GM19324 (cell line): ENCODE measurements around the gene NUP210L.

Experiments used
- ATAC-seq: cut with Tn5 transposase; IDR thresholded peaks from one replicate; pipeline ENCODE4 v1.9.1; 2021; ENCODE audit warnings: mild to moderate bottlenecking, moderate library complexity; ENCODE audit not compliant: unreplicated experiment, low FRiP score

The NUP210L gene

GRCh38 chr1:154154534-154155191 lies at the start of gene NUP210L:
Gene NUP210L, minus strand, starts transcription at chr1:154155073.
- no peak for ATAC-seq

- ATAC-seq: no peak
Observed at GRCh38 chr1:154199563-154199879, 44.6 kb upstream of the NUP210L start.

GRCh38 chr1:154198756-154199562 lies 44.1 kb upstream of the NUP210L start:
- no peak for ATAC-seq

DNA sequence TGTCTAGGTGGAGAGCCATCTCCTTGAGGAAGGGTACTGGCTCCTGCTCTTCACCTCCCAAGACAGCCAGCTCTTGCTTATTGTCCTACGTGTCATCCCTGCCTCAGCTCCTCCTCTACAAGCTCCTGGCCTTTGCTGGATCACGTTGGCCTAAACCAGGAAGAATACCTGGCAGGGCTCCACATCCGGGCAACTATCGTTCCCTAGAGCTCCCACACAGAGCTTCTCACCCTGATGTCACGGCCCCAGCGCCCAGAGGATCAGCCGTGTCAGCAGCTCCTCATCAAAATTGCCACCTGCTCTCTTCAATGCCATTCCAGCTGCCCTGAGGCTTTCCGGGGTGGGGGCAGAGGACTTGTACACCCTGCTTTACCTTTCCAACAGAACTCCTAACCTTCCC lies 38.9 kb upstream of the NUP210L start:
- ATAC-seq: no peak

DNA sequence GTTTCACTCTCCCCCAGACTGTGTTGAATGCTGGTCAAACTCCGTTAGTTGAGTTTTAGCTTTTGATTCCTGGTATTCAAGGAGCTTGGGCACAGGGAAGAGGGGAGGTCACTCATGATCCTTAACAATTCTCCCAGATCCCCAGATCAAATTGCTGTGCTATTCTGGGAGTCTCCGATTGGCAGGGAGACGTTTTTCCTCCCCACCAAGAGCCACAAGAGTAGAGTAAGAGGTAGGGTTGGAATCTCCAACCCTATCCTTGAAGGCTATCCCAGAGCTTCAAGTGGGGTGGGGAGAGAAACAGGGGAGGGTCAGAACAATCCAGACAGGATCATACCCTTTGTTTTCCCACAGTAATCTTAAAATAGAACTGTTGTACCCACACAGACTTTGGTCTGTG lies 37.6 kb upstream of the NUP210L start:
- ATAC-seq: no peak

- no peak for ATAC-seq
Observed at GRCh38 chr1:154191990-154192461, 37.2 kb upstream of the NUP210L start, which contains the start of gene TPM3. Gene TPM3, minus strand, starts transcription at chr1:154192100. Its CDS starts 82 bp downstream, at chr1:154192018.

DNA sequence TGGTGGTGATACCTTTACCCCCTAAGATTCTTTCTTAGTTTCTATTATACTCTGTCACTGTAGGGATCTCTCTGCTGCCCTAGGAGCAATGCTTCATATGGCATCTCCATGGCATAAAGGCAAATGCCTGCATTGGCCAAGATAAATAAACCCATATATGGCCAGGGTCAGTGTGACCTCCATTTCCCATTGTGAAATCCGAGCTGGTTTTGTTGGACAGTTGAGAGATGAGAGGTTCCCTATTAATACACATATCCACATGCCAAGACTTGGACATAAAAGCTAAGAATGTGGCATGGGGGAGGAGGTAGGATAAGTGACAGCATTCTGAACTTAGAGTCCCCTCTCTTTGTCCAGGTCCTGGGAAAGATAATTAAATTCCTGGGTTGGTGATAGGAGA lies 35.7 kb upstream of the NUP210L start:
- ATAC-seq: no peak

- ATAC-seq: no peak
Observed at GRCh38 chr1:154186852-154187501, 32.1 kb upstream of the NUP210L start.

DNA sequence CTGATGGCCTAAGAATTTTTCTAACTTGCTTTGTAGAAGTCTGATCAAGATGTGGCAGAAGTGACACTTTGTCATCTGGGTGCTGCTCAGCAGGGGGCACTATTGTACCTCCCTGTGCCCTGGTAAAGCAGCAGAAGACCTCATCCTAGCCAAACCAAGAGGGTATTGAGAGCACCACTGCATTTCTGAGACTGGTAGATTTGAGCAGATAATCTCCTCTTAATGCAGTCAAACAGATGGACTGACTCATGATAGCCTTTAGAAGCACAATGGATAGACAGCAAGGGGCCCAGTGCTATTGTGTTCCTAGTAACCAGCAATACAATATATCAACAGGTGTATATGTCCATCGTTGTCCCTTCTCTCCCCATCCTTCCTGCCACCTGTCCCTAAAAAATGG lies 31.3 kb upstream of the NUP210L start:
- ATAC-seq: no peak

DNA sequence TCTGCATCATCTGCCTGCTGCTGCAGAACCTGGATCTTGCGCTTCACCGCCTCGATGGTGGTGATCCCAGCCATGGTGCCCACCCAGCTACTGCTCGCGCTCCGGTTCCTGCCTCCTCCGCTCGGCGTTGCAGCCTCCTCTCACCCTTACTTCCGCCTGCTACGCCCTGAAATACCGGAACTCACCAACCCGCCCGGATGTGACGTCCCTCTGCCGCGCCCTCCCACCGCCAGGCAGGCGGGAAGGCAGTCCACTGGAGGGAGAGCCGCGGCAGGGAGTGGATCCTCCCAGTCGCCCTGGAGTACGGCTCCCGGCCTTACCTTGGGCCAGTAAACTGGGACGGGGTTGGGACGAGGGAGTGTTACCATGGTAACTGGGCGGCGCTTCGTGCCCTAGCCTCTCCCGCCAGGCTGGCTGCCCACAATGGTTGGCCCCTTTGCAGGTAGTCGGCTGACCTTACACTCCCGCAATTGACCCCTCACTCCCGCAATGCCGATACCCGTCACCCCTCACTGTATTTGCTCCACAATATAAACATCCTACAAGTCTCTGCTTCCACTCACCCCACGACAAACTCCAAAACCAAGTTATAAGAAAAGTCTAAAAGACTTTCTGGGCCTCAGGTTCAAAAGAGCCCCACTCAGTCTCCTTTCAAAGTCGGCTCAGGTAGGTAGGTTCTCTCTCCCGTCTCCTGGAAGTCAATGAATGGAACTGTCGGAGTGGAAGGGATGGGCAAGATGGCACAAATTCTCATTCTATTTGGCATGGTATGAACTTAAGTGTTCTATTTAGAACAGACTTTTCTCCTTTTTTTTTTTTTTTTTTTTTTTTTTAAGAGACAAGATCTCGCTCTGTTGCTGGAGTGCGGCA lies 28.4 kb upstream of the NUP210L start:
- peak; percentile 74 for ATAC-seq

DNA sequence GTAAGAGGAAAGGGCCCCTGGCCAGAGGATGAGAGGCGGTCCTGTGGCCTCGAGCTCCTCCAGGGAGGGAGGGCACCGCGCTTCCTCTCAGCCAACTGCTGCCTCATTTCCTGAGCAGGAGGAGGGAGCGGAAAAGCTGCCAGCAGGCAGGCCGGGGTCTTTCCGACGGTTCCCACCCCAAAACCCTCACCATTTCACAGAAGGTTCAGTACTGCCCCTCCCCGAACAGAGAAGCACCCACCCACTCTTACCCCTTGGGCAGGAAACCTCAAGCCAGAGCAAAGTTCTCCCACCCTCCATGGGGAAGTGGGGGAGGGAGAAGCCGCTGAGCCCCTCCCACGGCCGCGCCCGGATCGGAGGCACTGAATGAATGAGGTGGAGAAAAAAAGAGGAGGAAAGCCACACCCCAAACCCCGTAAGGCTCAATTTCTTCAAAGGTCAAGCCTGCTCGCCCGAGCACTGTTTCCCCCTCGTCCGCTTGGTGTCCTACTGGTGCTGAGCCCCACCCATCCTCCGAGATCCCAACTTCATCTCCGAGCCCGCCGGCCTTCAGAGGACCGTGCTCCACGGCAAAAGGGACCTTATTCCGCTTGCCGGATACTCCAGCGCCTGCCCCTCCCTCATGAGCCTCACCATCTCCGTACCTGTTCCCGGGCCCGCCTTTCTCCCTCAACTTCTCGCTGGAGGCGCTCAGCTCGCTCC lies 27.6 kb upstream of the NUP210L start:
- ATAC-seq: peak; percentile 53

GRCh38 chr1:154181944-154182343 lies 27.1 kb upstream of the NUP210L start:
- ATAC-seq: no peak

- no peak for ATAC-seq
Observed at GRCh38 chr1:154179946-154180687, 25.2 kb upstream of the NUP210L start.

- no peak for ATAC-seq
Observed at GRCh38 chr1:154178911-154179811, 24.3 kb upstream of the NUP210L start.

DNA sequence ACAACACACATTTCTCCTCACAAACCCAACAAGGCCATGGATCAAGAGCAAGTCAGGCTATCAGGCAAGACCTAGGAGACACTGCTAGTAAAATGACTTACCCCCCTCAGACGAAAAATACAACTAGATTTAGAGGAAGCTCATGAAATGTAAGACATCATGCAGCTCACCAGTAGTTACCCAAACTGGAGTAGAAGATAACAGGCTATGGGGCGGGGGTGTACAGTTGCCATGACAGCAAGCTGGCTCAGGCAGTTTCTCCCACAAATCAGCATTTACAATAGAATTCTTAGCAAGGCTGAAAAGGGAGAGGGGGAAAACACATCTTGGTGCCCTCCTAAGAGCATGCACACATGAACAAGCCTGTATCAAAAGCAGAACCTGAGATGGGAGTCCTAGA lies 23.1 kb upstream of the NUP210L start:
- no peak for ATAC-seq

- no peak for ATAC-seq
Observed at GRCh38 chr1:154176337-154176736, 21.5 kb upstream of the NUP210L start.

DNA sequence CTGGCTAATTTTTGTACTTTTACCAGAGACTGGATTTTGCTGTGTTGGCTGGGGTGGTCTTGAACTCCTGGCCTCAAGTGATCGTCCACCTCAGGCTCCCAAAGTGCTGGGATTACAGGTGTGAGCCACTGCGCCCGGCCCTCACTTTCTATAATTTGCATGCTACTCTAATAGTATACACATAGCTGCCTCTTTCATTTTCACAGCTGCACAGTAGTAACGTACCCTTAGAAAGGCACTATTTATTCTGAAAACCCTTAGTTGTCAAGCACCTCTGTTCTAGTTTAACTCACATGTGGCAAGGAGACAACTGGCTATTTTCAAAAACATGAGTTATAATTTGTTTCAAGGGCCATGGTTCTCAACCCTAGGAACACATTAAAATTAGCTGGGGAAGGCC lies 19.8 kb upstream of the NUP210L start:
- peak; percentile 67 for ATAC-seq

DNA sequence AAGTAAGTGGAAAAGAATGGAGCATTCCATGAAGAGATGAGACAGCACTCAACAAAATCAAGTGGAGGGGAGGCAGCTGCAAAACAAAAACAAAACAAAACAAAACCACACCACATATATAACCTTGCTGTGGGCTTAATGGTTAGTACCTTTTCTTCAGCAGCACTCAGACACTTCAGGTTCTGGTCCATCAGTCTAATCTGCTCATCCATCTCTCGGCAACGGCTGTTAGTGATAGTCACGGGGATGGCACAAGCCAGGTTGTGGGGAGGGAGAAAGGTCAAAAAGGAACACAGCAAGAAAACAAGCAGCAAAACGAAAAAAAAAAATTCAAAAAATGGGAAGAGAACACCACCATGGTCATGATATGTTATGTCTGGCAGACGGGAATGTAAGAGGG lies 17.0 kb upstream of the NUP210L start:
- ATAC-seq: no peak
